ENCODE measurements around the gene FBXL16. TPM values are rescaled to one million over a fixed set of nuclear protein-coding genes. Genes with fewer than 3 reads are reported as not detected.
A peak's percentile ranks its signal among the peaks of the same experiment; 100 is the strongest.

The FBXL16 gene
- total and polyA plus RNA-seq, 8 donors, result 0.60 to 17.7 (median 2.3) TPM

- no peak for FAIRE-seq
- Histone ChIP-seq H3K36me3 (peaks cover 6 to 35% (median 32%) of the 10 kb centered on the region in 3 donors), H3K27me3 (no peaks in the 10 kb centered on the region), H3K4me3 (no peak overlapping the region), H3K27ac (no peak overlapping the region), H3K4me1 (peaks cover 0 to 10% (median 7%) of the 10 kb centered on the region in 3 donors), H3K9me3 (no peaks in the 10 kb centered on the region)
- 91 to 93% methylated on average over 13 of the region's 13 CpGs for WGBS, 2 donors
- no peak for DNase-seq
- TF ChIP-seq, protein P1, sequence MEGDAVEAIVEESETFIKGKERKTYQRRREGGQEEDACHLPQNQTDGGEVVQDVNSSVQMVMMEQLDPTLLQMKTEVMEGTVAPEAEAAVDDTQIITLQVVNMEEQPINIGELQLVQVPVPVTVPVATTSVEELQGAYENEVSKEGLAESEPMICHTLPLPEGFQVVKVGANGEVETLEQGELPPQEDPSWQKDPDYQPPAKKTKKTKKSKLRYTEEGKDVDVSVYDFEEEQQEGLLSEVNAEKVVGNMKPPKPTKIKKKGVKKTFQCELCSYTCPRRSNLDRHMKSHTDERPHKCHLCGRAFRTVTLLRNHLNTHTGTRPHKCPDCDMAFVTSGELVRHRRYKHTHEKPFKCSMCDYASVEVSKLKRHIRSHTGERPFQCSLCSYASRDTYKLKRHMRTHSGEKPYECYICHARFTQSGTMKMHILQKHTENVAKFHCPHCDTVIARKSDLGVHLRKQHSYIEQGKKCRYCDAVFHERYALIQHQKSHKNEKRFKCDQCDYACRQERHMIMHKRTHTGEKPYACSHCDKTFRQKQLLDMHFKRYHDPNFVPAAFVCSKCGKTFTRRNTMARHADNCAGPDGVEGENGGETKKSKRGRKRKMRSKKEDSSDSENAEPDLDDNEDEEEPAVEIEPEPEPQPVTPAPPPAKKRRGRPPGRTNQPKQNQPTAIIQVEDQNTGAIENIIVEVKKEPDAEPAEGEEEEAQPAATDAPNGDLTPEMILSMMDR (IDR thresholded peaks at IDR 0.05), result no peak
- no peak for ATAC-seq
- intact Hi-C loops (cut with DNase I), result no loop called here
These were observed 35.9 kb downstream of the FBXL16 start for GRCh38 chr16:669666-670065.

DNA sequence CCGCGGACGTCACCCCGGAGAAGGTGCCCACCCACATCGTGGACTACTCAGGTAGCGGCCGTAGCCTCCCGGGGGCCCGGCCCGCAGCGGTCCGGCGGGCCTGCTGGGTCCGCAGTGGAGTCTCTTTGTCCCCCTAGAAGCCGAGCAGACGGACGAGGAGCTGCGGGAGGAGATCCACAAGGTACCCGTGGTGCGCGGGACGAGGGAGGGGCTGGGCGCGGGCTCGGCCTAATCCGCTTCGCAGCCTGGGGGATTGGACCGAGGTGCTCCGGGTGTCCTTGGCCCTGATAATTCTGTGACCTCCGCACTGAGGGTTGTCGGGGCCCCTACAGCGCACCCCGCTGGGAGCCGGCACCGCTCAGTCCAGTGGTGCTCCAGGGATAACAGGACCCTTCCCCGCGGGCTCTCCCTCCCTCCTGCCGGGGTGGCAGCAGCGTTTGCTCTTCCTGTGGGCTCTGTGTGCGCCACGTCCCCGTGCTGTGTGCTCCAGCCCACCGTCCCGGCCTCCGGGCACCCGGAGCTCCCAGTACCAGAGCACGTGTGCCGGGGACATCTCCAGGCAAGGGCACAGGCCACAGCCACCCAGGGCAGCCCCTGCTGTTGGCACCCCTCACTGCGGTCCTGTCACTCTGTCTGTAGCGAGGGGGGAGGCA is 37.0 kb downstream of the FBXL16 start:
- H3K4me3 ChIP-seq, result peak overlapping the region; percentile 84 to 100 (median 98)
- no peaks in the 10 kb centered on the region for H3K27me3 ChIP-seq
- peak overlapping the region in 3 of 4 donors; percentile 62 to 66 (median 65) for H3K27ac ChIP-seq
- no peaks in the 10 kb centered on the region for H3K9me3 ChIP-seq
- TF ChIP-seq, protein P1 (IDR thresholded peaks at IDR 0.05), result no peak
- no peak for FAIRE-seq
- ATAC-seq, result peak in 3 of 4 donors; percentile 1 to 11 (median 2)
- intact Hi-C loops (cut with DNase I), result no loop called here
- 6 to 9% methylated on average over 42 to 50 of the region's 50 CpGs for WGBS, 2 donors
- DNase-seq, result peak in 1 of 6 donors; percentile 85
- H3K36me3 ChIP-seq, result peaks cover 6 to 35% (median 32%) of the 10 kb centered on the region in 3 donors
- H3K4me1 ChIP-seq, result peaks cover 0 to 10% (median 7%) of the 10 kb centered on the region in 3 donors

DNA sequence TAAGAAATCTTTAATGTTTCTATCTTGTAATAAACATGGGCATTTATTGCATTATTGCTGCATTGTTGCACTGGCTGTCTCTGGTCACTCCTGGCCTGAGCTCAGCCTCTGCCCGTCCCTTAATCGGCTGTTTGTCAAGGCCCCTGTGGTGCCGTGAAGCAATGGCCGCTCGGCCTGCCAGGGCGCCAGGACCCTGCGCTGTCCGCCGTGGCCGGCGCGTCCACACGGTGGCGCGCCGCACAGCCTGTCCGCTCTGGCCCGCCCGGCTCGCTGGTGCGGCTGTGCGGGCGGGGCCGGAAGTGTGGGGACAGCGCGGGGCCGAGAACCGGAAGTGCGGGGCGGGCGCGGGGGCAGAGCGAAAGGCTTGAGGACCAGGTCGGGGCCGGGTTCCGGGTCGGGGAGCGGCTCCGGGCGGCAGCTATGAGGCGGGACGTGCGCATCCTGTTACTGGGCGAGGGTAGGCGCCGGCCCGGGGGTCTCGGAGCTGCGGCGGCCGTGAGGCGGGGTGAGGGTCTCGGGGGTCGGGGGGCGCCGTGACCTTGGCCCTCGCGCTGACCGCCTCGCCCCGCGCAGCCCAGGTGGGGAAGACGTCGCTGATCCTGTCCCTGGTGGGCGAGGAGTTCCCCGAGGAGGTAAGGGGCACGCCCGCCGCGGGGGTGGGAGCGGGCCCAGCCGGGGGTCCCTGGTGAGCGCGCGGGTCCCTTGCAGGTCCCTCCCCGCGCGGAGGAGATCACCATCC is 37.7 kb downstream of the FBXL16 start, which contains the start of gene RHOT2:
Gene RHOT2, plus strand, starts transcription at position 353 of the 739 bp plus-strand sequence. Its CDS starts 68 bp downstream, at position 421.
- FAIRE-seq (no peak), ATAC-seq (peak; percentile 95 to 97 (median 96)), DNase-seq (peak in 5 of 6 donors; percentile 87 to 95 (median 92))
- Histone ChIP-seq H3K27ac (peak within 1 kb of the TSS; percentile 42 to 66 (median 64)), H3K27me3 (no peaks in the 10 kb centered on the region), H3K9me3 (no peaks in the 10 kb centered on the region), H3K4me3 (peak within 1 kb of the TSS; percentile 84 to 100 (median 98)), H3K36me3 (peaks cover 6 to 32% (median 27%) of the 10 kb centered on the region in 3 donors), H3K4me1 (peaks cover 0 to 10% (median 7%) of the 10 kb centered on the region in 3 donors)
- WGBS, 2 donors, result 1% methylated on average over 58 to 78 of the region's 78 CpGs
- TF ChIP-seq, protein P1 (IDR thresholded peaks at IDR 0.05), result peak; percentile 82 to 87 (median 84)
- intact Hi-C loops (cut with DNase I), result no loop called here

DNA sequence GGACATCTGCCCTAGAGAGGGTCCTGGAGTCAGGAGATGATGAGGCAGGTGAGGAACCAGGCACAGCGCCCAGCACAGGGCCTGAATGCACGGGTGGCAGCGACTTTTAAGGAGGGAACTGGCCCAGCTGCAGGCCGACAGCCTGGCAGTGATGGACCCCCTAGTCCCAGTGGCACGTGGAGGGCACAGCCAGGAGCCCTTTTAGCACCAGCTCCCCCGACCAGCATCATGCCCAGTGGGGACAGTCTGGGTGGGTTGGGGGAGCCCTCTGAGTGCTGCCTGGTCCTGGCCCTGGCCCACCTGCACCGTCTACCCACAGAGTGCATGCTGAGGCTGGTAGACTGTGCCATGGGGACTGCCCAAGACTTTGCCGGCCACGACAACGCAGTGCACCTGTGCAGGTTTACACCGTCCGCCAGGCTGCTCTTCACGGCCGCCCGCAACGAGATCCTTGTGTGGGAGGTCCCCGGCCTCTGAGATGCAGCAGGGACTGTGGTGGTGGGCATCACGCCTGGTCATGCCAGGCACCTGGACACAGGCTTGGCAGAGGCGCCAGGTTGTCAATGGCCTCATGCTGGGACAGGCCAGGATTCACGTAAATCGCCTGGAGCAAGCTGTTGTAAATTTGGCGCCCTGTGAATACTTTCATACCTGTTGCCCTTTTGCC is 38.4 kb downstream of the FBXL16 start:
- ATAC-seq (no peak), DNase-seq (peak in 1 of 6 donors; percentile 84), FAIRE-seq (no peak)
- Histone ChIP-seq H3K4me3 (peak overlapping the region in 1 of 4 donors; percentile 98), H3K4me1 (peaks cover 0 to 10% (median 7%) of the 10 kb centered on the region in 3 donors), H3K36me3 (peaks cover 6 to 25% (median 21%) of the 10 kb centered on the region in 3 donors), H3K9me3 (no peaks in the 10 kb centered on the region), H3K27ac (peak overlapping the region in 2 of 4 donors; percentile 62 to 65), H3K27me3 (no peaks in the 10 kb centered on the region)
- TF ChIP-seq, protein P1 (IDR thresholded peaks at IDR 0.05), result no peak
- 67 to 72% methylated on average over 22 of the region's 22 CpGs for WGBS, 2 donors
- intact Hi-C loops (cut with DNase I), result no loop called here
